Mesodermal cell (in vitro differentiated cells): ENCODE measurements around the gene PRPSAP2.

Source experiments
- H3K27ac ChIP-seq: 2 replicates; pipeline ENCODE4 v1.7.0; 2013; ENCODE audit warnings: mild to moderate bottlenecking, low read depth, low read length, moderate library complexity; ENCODE audit not compliant: severe bottlenecking
- H3K36me3 ChIP-seq: 2 replicates; pipeline ENCODE4 v1.7.1; 2013; ENCODE audit warnings: mild to moderate bottlenecking, low read length, moderate library complexity; ENCODE audit not compliant: control insufficient read depth, insufficient read depth
- H3K4me1 ChIP-seq: one replicate; pipeline ENCODE4 v1.7.1; 2013; ENCODE audit warnings: mild to moderate bottlenecking, low read length; ENCODE audit not compliant: insufficient read depth, control insufficient read depth, poor library complexity, severe bottlenecking
- H3K4me3 ChIP-seq: 2 replicates; pipeline ENCODE4 v1.7.0; 2013; ENCODE audit warnings: low read length, control low read depth, mild to moderate bottlenecking; ENCODE audit not compliant: insufficient read depth, poor library complexity, severe bottlenecking; ENCODE audit errors: extremely low read depth
- H3K9me3 ChIP-seq: 2 replicates; pipeline ENCODE4 v1.7.1; 2013; ENCODE audit warnings: mild to moderate bottlenecking, low read length, moderate library complexity; ENCODE audit not compliant: control insufficient read depth
- WGBS, 2 experiments: methylation state at CpG; one replicate each; pipeline ENCODE4 v1.1.5; 2013; ENCODE audit warnings: missing lambda C conversion rate in 2 of 2; ENCODE audit not compliant: insufficient coverage in 2 of 2; 5-methylcytosine and 5-hydroxymethylcytosine counted together

The PRPSAP2 gene

GRCh38 chr17:18946536-18946935 lies 88.6 kb downstream of the PRPSAP2 start:
- Histone ChIP-seq H3K27ac (no peak overlapping the region), H3K4me3 (no peak overlapping the region), H3K9me3 (no peaks in the 10 kb centered on the region), H3K4me1 (no peaks in the 10 kb centered on the region), H3K36me3 (no peaks in the 10 kb centered on the region)
- WGBS, 2 experiments: 60 to 67% methylated on average over 1 of the region's 2 CpGs

GRCh38 chr17:18947866-18948265 lies 89.9 kb downstream of the PRPSAP2 start:
- Histone ChIP-seq H3K36me3 (no peaks in the 10 kb centered on the region), H3K4me1 (no peaks in the 10 kb centered on the region), H3K27ac (no peak overlapping the region), H3K9me3 (no peaks in the 10 kb centered on the region), H3K4me3 (no peak overlapping the region)
- WGBS, 2 experiments: 85 to 86% methylated on average over 5 of the region's 6 CpGs

- Histone ChIP-seq H3K36me3 (no peaks in the 10 kb centered on the region), H3K9me3 (no peaks in the 10 kb centered on the region), H3K27ac (no peak overlapping the region), H3K4me1 (no peaks in the 10 kb centered on the region), H3K4me3 (no peak overlapping the region)
- WGBS, 2 experiments: 91 to 95% methylated on average over 7 to 8 of the region's 8 CpGs
Observed at GRCh38 chr17:18948476-18949006, 90.6 kb downstream of the PRPSAP2 start.

- Histone ChIP-seq H3K27ac (no peak overlapping the region), H3K36me3 (no peaks in the 10 kb centered on the region), H3K9me3 (no peaks in the 10 kb centered on the region), H3K4me1 (no peaks in the 10 kb centered on the region), H3K4me3 (no peak overlapping the region)
- WGBS, 2 experiments: 96 to 98% methylated on average over 5 of the region's 6 CpGs
Observed at GRCh38 chr17:18949566-18949965, 91.6 kb downstream of the PRPSAP2 start.

- H3K36me3 ChIP-seq: no peaks in the 10 kb centered on the region
- H3K4me1 ChIP-seq: no peaks in the 10 kb centered on the region
- WGBS, 2 experiments: 82 to 93% methylated on average over 2 of the region's 4 CpGs
- no peaks in the 10 kb centered on the region for H3K9me3 ChIP-seq
- no peak overlapping the region for H3K4me3 ChIP-seq
- H3K27ac ChIP-seq: no peak overlapping the region
Observed at GRCh38 chr17:18950346-18950745, 92.4 kb downstream of the PRPSAP2 start.

- 90 to 93% methylated on average over 31 to 33 of the region's 34 CpGs for WGBS, 2 experiments
- Histone ChIP-seq H3K9me3 (no peaks in the 10 kb centered on the region), H3K27ac (no peak overlapping the region)
Observed at GRCh38 chr17:18950944-18951905, 93.3 kb downstream of the PRPSAP2 start.

GRCh38 chr17:18951941-18952842 lies 94.3 kb downstream of the PRPSAP2 start, which contains the start of gene SLC5A10:
SLC5A10 (plus strand) TSS chr17:18952165; CDS start chr17:18952206, 41 bp downstream.
- 88 to 94% methylated on average over 12 to 14 of the region's 17 CpGs for WGBS, 2 experiments
- H3K27ac ChIP-seq: no peak within 1 kb of the TSS
- H3K4me3 ChIP-seq: no peak within 1 kb of the TSS
- no peaks in the 10 kb centered on the region for H3K9me3 ChIP-seq
- H3K36me3 ChIP-seq: no peaks in the 10 kb centered on the region
- H3K4me1 ChIP-seq: no peaks in the 10 kb centered on the region

More at GRCh38 chr17:18950944-18951905, 93.3 kb downstream of the PRPSAP2 start:
- Histone ChIP-seq H3K4me3 (no peak overlapping the region), H3K4me1 (no peaks in the 10 kb centered on the region), H3K36me3 (no peaks in the 10 kb centered on the region)

- no peak overlapping the region for H3K4me3 ChIP-seq
- 84 to 95% methylated on average over 6 to 12 of the region's 14 CpGs for WGBS, 2 experiments
- H3K4me1 ChIP-seq: no peaks in the 10 kb centered on the region
- no peak overlapping the region for H3K27ac ChIP-seq
- H3K36me3 ChIP-seq: no peaks in the 10 kb centered on the region
- no peaks in the 10 kb centered on the region for H3K9me3 ChIP-seq
Observed at GRCh38 chr17:18953231-18953728, 95.3 kb downstream of the PRPSAP2 start.

GRCh38 chr17:18954321-18954720 lies 96.4 kb downstream of the PRPSAP2 start:
- Histone ChIP-seq H3K36me3 (no peaks in the 10 kb centered on the region), H3K4me3 (no peak overlapping the region), H3K4me1 (peaks cover 4% of the 10 kb centered on the region), H3K9me3 (no peaks in the 10 kb centered on the region), H3K27ac (no peak overlapping the region)
- 80 to 93% methylated on average over 3 of the region's 3 CpGs for WGBS, 2 experiments

- 89 to 100% methylated on average over 4 to 6 of the region's 6 CpGs for WGBS, 2 experiments
- no peaks in the 10 kb centered on the region for H3K36me3 ChIP-seq
- no peaks in the 10 kb centered on the region for H3K9me3 ChIP-seq
Observed at GRCh38 chr17:18955009-18955408, 97.1 kb downstream of the PRPSAP2 start.

More at GRCh38 chr17:18955009-18955408, 97.1 kb downstream of the PRPSAP2 start:
- Histone ChIP-seq H3K27ac (no peak overlapping the region), H3K4me1 (peaks cover 4% of the 10 kb centered on the region), H3K4me3 (no peak overlapping the region)
